GM21360 (cell line): ENCODE measurements around the gene ARHGEF3.

Source experiments
- ATAC-seq: cut with Tn5 transposase; IDR thresholded peaks from one replicate; pipeline ENCODE4 v1.9.1; 2021; ENCODE audit warnings: mild to moderate bottlenecking, moderate library complexity; ENCODE audit not compliant: unreplicated experiment

Gene ARHGEF3

GRCh38 chr3:56823421-56823926 lies 21.7 kb upstream of the ARHGEF3 start:
- ATAC-seq: no peak

- ATAC-seq: no peak
Observed at GRCh38 chr3:56822501-56822900, 20.8 kb upstream of the ARHGEF3 start.

GRCh38 chr3:56819016-56819809 lies 17.5 kb upstream of the ARHGEF3 start:
- no peak for ATAC-seq

GRCh38 chr3:56818156-56818985 lies 16.6 kb upstream of the ARHGEF3 start:
- no peak for ATAC-seq

- no peak for ATAC-seq
Observed at GRCh38 chr3:56817646-56818045, 15.9 kb upstream of the ARHGEF3 start.

GRCh38 chr3:56816061-56816460 lies 14.3 kb upstream of the ARHGEF3 start:
- ATAC-seq: no peak

GRCh38 chr3:56815589-56815988 lies 13.8 kb upstream of the ARHGEF3 start:
- ATAC-seq: no peak

- no peak for ATAC-seq
Observed at GRCh38 chr3:56813653-56813960, 11.9 kb upstream of the ARHGEF3 start.

- ATAC-seq: no peak
Observed at GRCh38 chr3:56812754-56813652, 11.3 kb upstream of the ARHGEF3 start.

- no peak for ATAC-seq
Observed at GRCh38 chr3:56811546-56812202, 9.9 kb upstream of the ARHGEF3 start.

GRCh38 chr3:56810577-56811545 lies 9.1 kb upstream of the ARHGEF3 start:
- ATAC-seq: no peak

- no peak for ATAC-seq
Observed at GRCh38 chr3:56806407-56806806, 4.7 kb upstream of the ARHGEF3 start.

- no peak for ATAC-seq
Observed at GRCh38 chr3:56802790-56803189, 1.0 kb upstream of the ARHGEF3 start.

- no peak for ATAC-seq
Observed at GRCh38 chr3:56802378-56802745, 613 bp upstream of the ARHGEF3 start.

- ATAC-seq: no peak
Observed at GRCh38 chr3:56800832-56801661, 702 bp downstream of the ARHGEF3 start.

GRCh38 chr3:56800130-56800831 lies 1.5 kb downstream of the ARHGEF3 start:
- ATAC-seq: no peak

- ATAC-seq: no peak
Observed at GRCh38 chr3:56799251-56799882, 2.4 kb downstream of the ARHGEF3 start.
